GM19452 (cell line): Measurements from ENCODE around the gene NBPF1.
"Not testable (repeated sequence)": the region's sequence is repeated elsewhere in the genome, so short reads cannot be mapped to it uniquely, and the experiment has no call there.

ENCODE experiments used
- ATAC-seq: cut with Tn5 transposase; IDR thresholded peaks from one replicate; pipeline ENCODE4 v1.9.1; 2021; ENCODE audit not compliant: unreplicated experiment

Gene NBPF1

GRCh38 chr1:16519255-16519951 is 94.0 kb downstream of the NBPF1 start:
- not testable (repeated sequence) for ATAC-seq

DNA sequence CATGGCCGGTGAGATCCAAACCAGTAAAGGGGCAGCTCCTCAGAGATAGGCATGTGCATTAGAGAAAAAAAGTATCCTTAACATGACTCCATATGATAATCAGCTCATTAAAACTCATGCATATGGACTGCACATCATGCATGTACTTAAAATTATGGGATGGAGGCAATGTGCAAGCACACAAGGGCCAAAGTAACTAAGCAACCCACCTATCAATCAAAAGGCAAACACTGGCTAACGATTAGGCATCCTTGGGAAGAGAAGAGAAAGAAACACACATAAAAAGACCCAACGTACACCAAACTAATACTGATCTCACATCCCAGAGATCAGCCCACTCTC is 94.5 kb downstream of the NBPF1 start:
- ATAC-seq, result not testable (repeated sequence)

- ATAC-seq, result not testable (repeated sequence)
These were observed 96.5 kb downstream of the NBPF1 start for GRCh38 chr1:16516694-16517410.

DNA sequence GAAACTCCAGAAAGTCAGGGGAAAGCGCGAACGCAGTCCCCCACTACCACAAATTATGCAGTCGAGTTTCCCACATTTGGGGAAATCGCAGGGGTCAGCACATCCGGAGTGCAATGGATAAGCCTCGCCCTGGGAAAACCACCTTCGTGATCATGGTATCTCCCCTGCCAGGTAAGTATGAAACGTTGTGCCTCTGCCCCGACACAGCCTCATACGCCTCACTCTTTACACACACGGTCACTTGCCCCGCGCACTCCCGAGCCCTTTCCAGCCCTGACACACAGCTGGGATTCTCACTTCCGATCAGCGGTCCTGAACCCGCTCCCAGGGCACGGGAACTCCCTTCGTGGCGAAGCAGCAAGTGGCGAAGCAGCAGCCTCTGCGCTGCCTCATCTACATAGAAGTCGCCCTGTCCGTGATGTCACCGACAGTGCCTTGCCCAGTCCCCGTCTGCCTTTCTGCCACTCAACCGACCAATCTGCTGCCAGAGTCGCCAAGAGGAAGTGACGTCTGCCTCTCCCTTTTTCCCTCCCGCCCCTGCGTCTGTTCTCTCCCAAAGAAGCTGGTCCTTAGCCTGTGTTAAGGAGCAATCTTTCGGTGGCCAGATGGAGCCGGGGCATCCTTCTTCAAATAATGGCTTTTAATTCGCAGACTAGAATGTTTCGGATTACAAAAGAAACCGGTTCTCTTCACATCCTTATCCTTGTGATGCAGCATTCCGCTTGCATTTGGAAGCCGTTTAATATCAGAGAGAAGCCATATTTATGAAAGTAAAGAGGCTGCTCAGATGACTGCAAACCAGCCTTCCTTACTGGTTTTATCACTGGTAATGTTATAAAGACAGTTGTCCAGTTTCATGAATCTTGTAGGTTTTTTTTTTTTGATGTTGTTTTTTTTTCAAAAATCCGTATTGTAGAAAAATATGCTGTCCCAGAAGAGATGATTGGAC is 99.0 kb downstream of the NBPF1 start, which contains the start of gene RNU1-1:
Gene RNU1-1, minus strand, starts transcription at position 179 of the 949 bp plus-strand sequence.
- ATAC-seq, result not testable (repeated sequence)

DNA sequence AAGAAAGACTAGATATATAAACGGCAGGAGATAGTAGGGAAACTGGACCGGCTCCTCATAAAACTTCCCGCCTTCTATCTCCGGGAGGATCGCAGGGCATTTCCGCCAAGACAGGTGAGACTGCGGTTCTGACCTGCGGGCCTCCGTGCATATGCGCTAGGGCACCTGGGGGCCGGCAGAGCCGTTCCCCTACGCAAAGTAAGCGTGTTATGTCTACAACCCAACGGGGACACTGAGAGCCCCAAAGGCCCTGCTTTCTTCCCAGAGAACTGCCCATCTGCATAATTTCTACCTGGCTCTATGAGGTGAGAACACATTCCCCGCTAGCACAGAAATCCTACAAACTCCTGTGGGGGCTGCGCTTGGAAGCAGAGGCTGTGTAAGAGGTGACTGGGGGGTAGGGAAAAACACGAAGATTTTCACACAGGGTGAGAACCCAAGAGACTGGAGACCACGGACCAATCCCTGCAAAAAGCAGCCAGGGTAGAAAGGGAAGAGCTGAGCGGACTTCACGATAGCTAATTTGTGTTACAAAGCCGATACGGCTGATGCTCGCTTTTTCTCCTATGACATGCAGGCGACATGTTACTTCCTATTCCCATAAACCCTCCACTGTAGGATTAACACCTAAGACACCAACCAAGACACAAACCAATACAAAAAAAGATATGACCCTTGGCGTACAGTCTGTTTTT is 99.8 kb downstream of the NBPF1 start:
- peak; percentile 95 for ATAC-seq

DNA sequence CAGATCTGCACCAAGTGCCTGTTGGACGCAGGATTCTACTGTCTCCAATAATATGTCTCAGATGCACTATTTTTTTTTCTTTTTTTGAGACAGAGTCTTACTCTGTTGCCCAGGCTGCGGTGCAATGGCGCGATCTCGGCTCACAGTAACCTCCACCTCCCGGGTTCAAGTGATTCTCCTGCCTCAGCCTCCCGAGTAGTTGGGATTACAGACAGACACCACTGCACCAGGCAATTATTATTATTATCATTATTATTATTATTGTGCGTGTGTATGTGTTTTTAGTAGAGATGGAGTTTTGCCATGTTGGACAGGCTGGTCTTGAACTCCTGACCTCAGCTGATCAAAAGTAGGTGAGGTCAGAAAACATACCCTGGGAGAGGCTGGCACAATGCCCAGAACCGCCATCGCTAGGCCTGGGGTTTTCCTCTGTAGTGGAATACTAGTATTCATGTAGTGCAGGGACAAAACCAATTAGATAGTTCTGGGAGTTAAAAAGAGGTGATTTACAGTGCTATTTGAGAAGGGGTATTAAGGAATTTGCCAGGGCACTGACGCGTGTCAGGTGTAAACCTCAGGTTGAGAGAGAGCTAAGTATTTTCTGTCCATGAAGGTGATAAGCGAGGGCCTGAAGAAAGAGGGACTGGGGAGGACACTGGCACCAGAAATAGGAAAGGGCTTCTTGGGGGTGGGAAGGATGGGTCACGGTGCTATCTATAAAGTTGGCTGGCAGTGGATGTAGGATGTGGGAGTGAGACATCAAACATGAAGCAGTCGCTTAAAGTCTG is 100.5 kb downstream of the NBPF1 start:
- not testable (repeated sequence) for ATAC-seq
